Suprapubic skin (tissue), 3 donors: Measurements from ENCODE around the gene IL17RD.

ENCODE experiments used
- POLR2A ChIP-seq, 2 donors: fragments of 450-650 bp; IDR thresholded peaks; one replicate each; pipeline ENCODE4 v1.6.1; 2017; ENCODE audit warnings: antibody characterized with exemption in 2 of 2, mild to moderate bottlenecking in 2 of 2, moderate library complexity in 2 of 2
- TF ChIP-seq, protein P1 (sequence below), 2 donors: fragments of 200-600 bp in 1 of 2; fragments of 450-650 bp in 1 of 2; sonication (generic) in 1 of 2; IDR thresholded peaks; one replicate each; pipeline ENCODE4 v1.5.1; 2016 to 2019; ENCODE audit warnings: antibody characterized with exemption in 2 of 2, mild to moderate bottlenecking in 1 of 2, moderate library complexity in 1 of 2

DNA sequence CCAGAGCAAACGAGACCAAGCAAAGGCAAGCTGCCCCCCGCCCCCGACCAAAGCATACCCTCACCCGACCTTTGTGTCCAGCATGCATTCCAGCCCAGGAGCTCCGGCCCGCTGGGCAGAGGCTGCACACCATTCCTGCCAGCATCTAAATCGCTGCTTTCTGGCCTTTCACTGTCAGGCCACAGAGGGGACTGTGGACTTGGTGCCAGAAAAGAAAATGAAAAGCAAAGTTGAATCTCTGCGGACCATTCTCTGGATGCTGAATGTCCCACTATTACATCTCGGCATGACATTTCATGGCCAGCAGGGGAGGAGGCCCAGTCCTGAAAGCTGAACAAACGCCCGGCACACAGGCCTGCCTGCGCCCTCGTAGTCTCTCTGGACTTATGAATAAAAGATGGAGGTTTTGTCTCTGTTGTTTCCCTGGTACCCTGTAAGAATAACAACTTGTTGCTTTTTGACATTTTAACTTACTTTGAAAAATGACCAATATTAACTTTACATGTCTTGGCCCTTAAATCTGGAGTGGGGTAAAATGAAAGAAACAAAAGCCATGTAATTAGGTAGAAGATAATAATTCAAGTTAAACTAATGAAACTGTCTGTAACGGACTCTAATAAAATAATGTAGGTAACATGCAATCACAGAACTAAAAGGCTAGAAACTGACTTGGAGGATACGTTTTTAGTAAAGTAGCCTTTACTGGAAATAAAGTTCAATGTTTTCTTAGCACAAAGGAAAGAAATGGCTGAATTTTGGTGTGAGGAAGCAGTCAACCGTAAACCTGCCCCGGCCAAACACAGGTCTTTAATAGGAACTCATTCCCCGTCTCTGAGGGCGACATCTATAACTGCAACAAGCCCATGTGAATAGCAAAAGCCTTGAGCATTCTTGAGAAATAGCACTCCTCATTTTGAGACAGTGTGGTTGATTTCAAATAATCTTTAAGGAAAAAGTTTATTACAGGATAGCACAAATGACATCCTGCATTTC lies 12.7 kb downstream of the IL17RD start:
- no peak for TF ChIP-seq POLR2A (IDR thresholded peaks at IDR 0.05)
- TF ChIP-seq, protein P1, sequence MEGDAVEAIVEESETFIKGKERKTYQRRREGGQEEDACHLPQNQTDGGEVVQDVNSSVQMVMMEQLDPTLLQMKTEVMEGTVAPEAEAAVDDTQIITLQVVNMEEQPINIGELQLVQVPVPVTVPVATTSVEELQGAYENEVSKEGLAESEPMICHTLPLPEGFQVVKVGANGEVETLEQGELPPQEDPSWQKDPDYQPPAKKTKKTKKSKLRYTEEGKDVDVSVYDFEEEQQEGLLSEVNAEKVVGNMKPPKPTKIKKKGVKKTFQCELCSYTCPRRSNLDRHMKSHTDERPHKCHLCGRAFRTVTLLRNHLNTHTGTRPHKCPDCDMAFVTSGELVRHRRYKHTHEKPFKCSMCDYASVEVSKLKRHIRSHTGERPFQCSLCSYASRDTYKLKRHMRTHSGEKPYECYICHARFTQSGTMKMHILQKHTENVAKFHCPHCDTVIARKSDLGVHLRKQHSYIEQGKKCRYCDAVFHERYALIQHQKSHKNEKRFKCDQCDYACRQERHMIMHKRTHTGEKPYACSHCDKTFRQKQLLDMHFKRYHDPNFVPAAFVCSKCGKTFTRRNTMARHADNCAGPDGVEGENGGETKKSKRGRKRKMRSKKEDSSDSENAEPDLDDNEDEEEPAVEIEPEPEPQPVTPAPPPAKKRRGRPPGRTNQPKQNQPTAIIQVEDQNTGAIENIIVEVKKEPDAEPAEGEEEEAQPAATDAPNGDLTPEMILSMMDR (IDR thresholded peaks at IDR 0.05) = no peak
